CD14-positive monocyte (primary cell): ENCODE data around the gene TBCA. TPM values are rescaled to one million over a fixed set of nuclear protein-coding genes. Genes with fewer than 3 reads are reported as not detected.

Experiments used
- DNase-seq, 3 donors: peaks; one replicate each; pipeline ENCODE4 v3.0.0-alpha.2; 2011 to 2022
- H2AFZ ChIP-seq: 2 replicates; pipeline ENCODE4 v1.6.0; 2012; ENCODE audit warnings: mild to moderate bottlenecking, low read depth, low read length, inconsistent platforms; ENCODE audit not compliant: insufficient read depth, poor library complexity, severe bottlenecking
- H3K27ac ChIP-seq, 2 donors: 1 replicate in 1 of 2; 2 replicates in 1 of 2; pipeline ENCODE4 v1.5.1; 2012 to 2013; ENCODE audit warnings: low read length in 2 of 2, control low read depth in 1 of 2, inconsistent platforms in 1 of 2, low read depth in 1 of 2, mild to moderate bottlenecking in 1 of 2
- H3K27me3 ChIP-seq, 2 donors: one replicate each; pipeline versions ENCODE4 v1.6.0 to v1.6.1; 2011 to 2013; ENCODE audit warnings: low read length in 2 of 2; ENCODE audit not compliant: control insufficient read depth in 2 of 2, insufficient read depth in 2 of 2
- H3K36me3 ChIP-seq, 2 donors: replicated peaks in 1 of 2; 1 replicate in 1 of 2; 2 replicates in 1 of 2; pipeline versions ENCODE4 v1.5.1 to v1.6.1; 2012 to 2013; ENCODE audit warnings: low read length in 2 of 2, control low read depth in 1 of 2, inconsistent platforms in 1 of 2, mild to moderate bottlenecking in 1 of 2; ENCODE audit not compliant: insufficient read depth in 2 of 2, control insufficient read depth in 1 of 2
- H3K4me1 ChIP-seq, 2 donors: 1 replicate in 1 of 2; 2 replicates in 1 of 2; pipeline versions ENCODE4 v1.5.1 to v1.6.1; 2012 to 2013; ENCODE audit warnings: low read length in 2 of 2, control low read depth in 1 of 2, inconsistent platforms in 1 of 2, mild to moderate bottlenecking in 1 of 2, moderate library complexity in 1 of 2; ENCODE audit not compliant: insufficient read depth in 2 of 2, control insufficient read depth in 1 of 2
- H3K4me2 ChIP-seq: replicated peaks from 2 replicates; pipeline ENCODE3; 2012; ENCODE audit warnings: low read length, moderate library complexity, mild to moderate bottlenecking; ENCODE audit not compliant: poor library complexity, severe bottlenecking; ENCODE audit errors: extremely low read depth
- H3K4me3 ChIP-seq, 3 experiments: fragments of 200-600 bp in 1 of 3; sonication (generic) in 1 of 3; replicated peaks in 1 of 3; 1 replicate in 2 of 3; 2 replicates in 1 of 3; pipeline ENCODE4 v1.5.1; 2011 to 2013; ENCODE audit warnings: low read length in 3 of 3, mild to moderate bottlenecking in 3 of 3, control low read depth in 2 of 3, low read depth in 2 of 3, inconsistent platforms in 1 of 3, moderate library complexity in 1 of 3
- H3K79me2 ChIP-seq: 2 replicates; pipeline ENCODE4 v1.6.0; 2012; ENCODE audit warnings: mild to moderate bottlenecking, control low read depth, inconsistent platforms, low read length, moderate library complexity; ENCODE audit not compliant: insufficient read depth
- H3K9ac ChIP-seq: 2 replicates; pipeline ENCODE4 v1.6.0; 2017; ENCODE audit warnings: low read length, mild to moderate bottlenecking; ENCODE audit not compliant: insufficient read depth, poor library complexity, severe bottlenecking
- H3K9me3 ChIP-seq, 2 donors: replicated peaks in 1 of 2; 1 replicate in 1 of 2; 2 replicates in 1 of 2; pipeline versions ENCODE4 v1.5.1 to v1.6.1; 2012 to 2013; ENCODE audit warnings: low read length in 2 of 2, control low read depth in 1 of 2; ENCODE audit not compliant: control insufficient read depth in 1 of 2, insufficient read depth in 1 of 2
- H4K20me1 ChIP-seq: 2 replicates; pipeline ENCODE4 v1.6.0; 2012; ENCODE audit warnings: mild to moderate bottlenecking, low read length, control low read depth, moderate library complexity; ENCODE audit not compliant: insufficient read depth
- H3K27ac Mint-ChIP-seq, 7 donors: one replicate each; pipeline ENCODE4 v1.8.0; 2020; ENCODE audit warnings: mild to moderate bottlenecking in 7 of 7, mixed read lengths in 7 of 7, moderate library complexity in 6 of 7, inconsistent platforms in 2 of 7
- H3K27me3 Mint-ChIP-seq, 3 donors: one replicate each; pipeline ENCODE4 v1.8.0; 2021 to 2022; ENCODE audit warnings: low read depth in 3 of 3, mild to moderate bottlenecking in 3 of 3, mixed read lengths in 3 of 3, moderate library complexity in 3 of 3, inconsistent platforms in 1 of 3
- H3K36me3 Mint-ChIP-seq, 2 donors: one replicate each; pipeline ENCODE4 v1.8.0; 2020; ENCODE audit warnings: mixed read lengths in 2 of 2, inconsistent platforms in 1 of 2, mild to moderate bottlenecking in 1 of 2
- H3K4me1 Mint-ChIP-seq: one replicate; pipeline ENCODE4 v1.8.0; 2020; ENCODE audit warnings: mild to moderate bottlenecking, mixed read lengths
- H3K4me3 Mint-ChIP-seq, 2 donors: one replicate each; pipeline ENCODE4 v1.8.0; 2020; ENCODE audit warnings: mild to moderate bottlenecking in 2 of 2, mixed read lengths in 2 of 2, moderate library complexity in 1 of 2
- H3K9me3 Mint-ChIP-seq, 7 donors: one replicate each; pipeline ENCODE4 v1.8.0; 2020 to 2022; ENCODE audit warnings: mixed read lengths in 7 of 7, mild to moderate bottlenecking in 6 of 7, moderate library complexity in 6 of 7, inconsistent platforms in 2 of 7
- CTCF ChIP-seq: fragments of 200-600 bp; IDR thresholded peaks from one replicate; pipeline ENCODE4 v1.8.0; 2022; ENCODE audit warnings: antibody characterized with exemption, mild to moderate bottlenecking
- WGBS: methylation state at CpG from one replicate; pipeline ENCODE4 v1.1.5; 2013; ENCODE audit warnings: missing lambda C conversion rate; ENCODE audit not compliant: insufficient coverage; 5-methylcytosine and 5-hydroxymethylcytosine counted together
- intact Hi-C, 2 donors: fragments of 100-400 bp; cut with micrococcal nuclease; formaldehyde crosslinking; loops; one replicate each; pipeline versions ENCODE4 v1.15.0 to v1.15.1; 2023
- polyA plus RNA-seq, 3 donors: library from polyadenylated mRNA; depleted of rRNA in 1 of 3; unstranded in 2 of 3; stranded (reverse) in 1 of 3; fragments of 300-500 nt in 2 of 3; fragments of >200 nt in 1 of 3; fragmentation: Illumina TruSeq in 2 of 3; gene quantifications; 1 replicate in 2 of 3; 2 replicates in 1 of 3; pipeline ENCODE4 v1.2.3, GENCODE V29; 2012 to 2021

TBCA gene
- polyA plus RNA-seq, 3 donors = 56.0 to 150 (median 141) TPM

DNA sequence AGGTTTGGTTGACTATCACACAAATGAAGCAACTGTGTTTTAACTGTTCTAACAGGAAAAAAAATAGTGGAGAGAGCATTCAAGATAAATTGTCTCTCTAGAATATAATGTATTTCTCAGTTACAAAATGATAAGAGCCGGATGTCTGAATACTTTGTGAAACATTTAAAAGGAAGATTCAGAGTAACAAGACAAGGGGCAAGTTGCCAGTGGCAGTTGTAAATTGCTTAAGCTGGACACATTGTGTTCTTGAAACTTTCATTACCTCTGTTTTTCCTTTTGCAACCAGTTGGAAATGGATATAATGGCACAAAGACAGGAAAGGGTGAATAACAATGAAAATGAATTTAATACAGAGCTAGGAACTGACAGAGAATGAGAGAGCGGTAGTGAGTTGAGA lies 15.2 kb upstream of the TBCA start:
- Mint-ChIP-seq H3K27me3 (peaks cover 0 to 2% (median 0%) of the 10 kb centered on the region in 3 donors), H3K4me1 (peaks cover 14% of the 10 kb centered on the region), H3K9me3 (peaks cover 0 to 8% (median 5%) of the 10 kb centered on the region in 7 donors), H3K36me3 (no peaks in the 10 kb centered on the region), H3K27ac (no peak overlapping the region), H3K4me3 (no peak overlapping the region)
- no peak overlapping the region for H3K4me3 ChIP-seq
- no peaks in the 10 kb centered on the region for H3K9me3 ChIP-seq
- no CpG with 5 or more reads among the region's 2 CpGs for WGBS
- DNase-seq = no peak
- H3K4me2 ChIP-seq = no peak overlapping the region
- no peak for TF ChIP-seq CTCF
- intact Hi-C loops = no loop called here
- no peaks in the 10 kb centered on the region for H3K4me1 ChIP-seq
- no peak overlapping the region for H3K27ac ChIP-seq
- no peaks in the 10 kb centered on the region for H3K27me3 ChIP-seq
- H3K9ac ChIP-seq = no peak overlapping the region
- no peaks in the 10 kb centered on the region for H3K36me3 ChIP-seq
- H3K79me2 ChIP-seq = no peaks in the 10 kb centered on the region
- H2AFZ ChIP-seq = peak overlapping the region; percentile 6
- H4K20me1 ChIP-seq = no peaks in the 10 kb centered on the region

DNA sequence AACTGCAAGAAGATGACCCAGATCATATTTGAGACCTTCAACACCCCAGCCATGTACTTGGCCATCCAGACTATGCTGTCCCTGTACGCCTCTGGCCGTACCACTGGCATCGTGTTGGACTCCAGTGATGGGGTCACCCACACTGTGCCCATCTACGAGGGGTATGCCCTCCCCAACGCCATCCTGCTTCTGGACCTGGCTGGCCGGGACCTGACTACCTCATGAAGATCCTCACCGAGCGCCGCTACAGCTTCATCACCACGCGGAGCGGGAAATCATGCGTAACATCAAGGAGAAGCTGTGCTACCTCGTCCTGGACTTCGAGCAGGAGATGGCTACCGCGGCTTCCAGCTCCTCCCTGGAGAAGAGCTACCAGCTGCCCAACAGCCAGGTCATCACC lies 9.1 kb upstream of the TBCA start:
- Mint-ChIP-seq H3K4me3 (no peak overlapping the region), H3K27ac (no peak overlapping the region), H3K27me3 (peaks cover 0 to 5% (median 0%) of the 10 kb centered on the region in 3 donors), H3K9me3 (peaks cover 2 to 7% (median 6%) of the 10 kb centered on the region in 7 donors), H3K36me3 (peaks cover 0 to 2% of the 10 kb centered on the region in 2 donors), H3K4me1 (peaks cover 15% of the 10 kb centered on the region)
- Histone ChIP-seq H3K27ac (no peak overlapping the region), H3K9ac (no peak overlapping the region), H3K27me3 (no peaks in the 10 kb centered on the region), H3K9me3 (peaks cover 0 to 5% of the 10 kb centered on the region in 2 donors), H2AFZ (no peak overlapping the region), H3K4me1 (peaks cover 5 to 7% of the 10 kb centered on the region in 2 donors), H3K79me2 (no peaks in the 10 kb centered on the region), H3K36me3 (no peaks in the 10 kb centered on the region), H4K20me1 (no peaks in the 10 kb centered on the region), H3K4me3 (no peak overlapping the region), H3K4me2 (no peak overlapping the region)
- 95% methylated on average over 17 of the region's 17 CpGs for WGBS
- intact Hi-C loops = no loop called here
- no peak for DNase-seq
- TF ChIP-seq CTCF = no peak
